NCI-H524 treated with DMSO at 0.1 percent for 48 hours (cell line): ENCODE measurements around the gene SLC17A7.
"Not testable (repeated sequence)": the region's sequence is repeated elsewhere in the genome, so short reads cannot be mapped to it uniquely, and the experiment has no call there.

Source experiments
- DNase-seq: peaks from one replicate; lab custom pipeline; 2025; lab: John Stamatoyannopoulos, UW

SLC17A7 gene

GRCh38 chr19:49444100-49444700 lies 2.9 kb upstream of the SLC17A7 start:
- DNase-seq, result not testable (repeated sequence)

GRCh38 chr19:49443366-49444099 lies 2.2 kb upstream of the SLC17A7 start:
- peak; percentile 92 for DNase-seq

- DNase-seq, result peak; percentile 55
Observed at GRCh38 chr19:49442771-49443365, 1.5 kb upstream of the SLC17A7 start.

DNA sequence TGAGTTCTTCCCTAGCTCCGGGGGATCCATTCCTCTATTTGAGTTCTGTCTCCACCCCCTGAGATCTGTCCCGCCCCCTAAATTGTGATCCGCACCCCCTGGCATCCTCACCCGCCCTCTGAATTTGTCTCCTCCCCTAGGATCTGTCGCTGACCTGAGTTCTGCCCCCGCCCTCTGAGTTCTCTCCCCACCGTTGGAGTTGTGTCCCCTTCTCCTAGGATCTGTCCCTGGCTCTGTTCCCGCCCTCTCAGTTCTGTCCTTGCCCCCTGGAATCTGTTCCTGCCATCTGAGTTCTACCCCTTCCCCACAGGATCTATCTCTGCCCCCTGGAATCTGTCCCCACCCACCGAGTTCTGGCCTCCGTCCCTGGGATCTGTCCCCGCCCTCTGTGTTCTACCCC lies 1.0 kb upstream of the SLC17A7 start:
- DNase-seq, result no peak

DNA sequence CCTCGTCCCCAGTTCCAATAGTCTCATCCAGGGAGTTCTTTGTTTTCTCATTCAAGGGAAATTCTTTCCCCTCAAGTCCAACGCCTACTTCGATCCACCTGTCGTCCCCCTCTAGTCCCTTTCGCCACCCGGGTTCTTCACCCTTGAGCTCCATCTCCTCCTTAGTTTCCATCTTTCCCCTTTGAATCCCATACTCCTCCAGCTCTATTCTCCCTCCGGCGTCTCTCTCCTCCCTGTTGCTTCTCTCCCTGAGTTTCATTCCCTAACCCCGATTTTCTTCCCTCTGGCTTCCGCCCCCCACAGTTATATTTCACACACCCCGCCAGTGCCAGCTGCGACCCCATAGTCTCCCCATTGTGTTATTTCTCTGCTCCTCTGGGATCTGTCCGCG lies 628 bp upstream of the SLC17A7 start:
- DNase-seq, result no peak

DNA sequence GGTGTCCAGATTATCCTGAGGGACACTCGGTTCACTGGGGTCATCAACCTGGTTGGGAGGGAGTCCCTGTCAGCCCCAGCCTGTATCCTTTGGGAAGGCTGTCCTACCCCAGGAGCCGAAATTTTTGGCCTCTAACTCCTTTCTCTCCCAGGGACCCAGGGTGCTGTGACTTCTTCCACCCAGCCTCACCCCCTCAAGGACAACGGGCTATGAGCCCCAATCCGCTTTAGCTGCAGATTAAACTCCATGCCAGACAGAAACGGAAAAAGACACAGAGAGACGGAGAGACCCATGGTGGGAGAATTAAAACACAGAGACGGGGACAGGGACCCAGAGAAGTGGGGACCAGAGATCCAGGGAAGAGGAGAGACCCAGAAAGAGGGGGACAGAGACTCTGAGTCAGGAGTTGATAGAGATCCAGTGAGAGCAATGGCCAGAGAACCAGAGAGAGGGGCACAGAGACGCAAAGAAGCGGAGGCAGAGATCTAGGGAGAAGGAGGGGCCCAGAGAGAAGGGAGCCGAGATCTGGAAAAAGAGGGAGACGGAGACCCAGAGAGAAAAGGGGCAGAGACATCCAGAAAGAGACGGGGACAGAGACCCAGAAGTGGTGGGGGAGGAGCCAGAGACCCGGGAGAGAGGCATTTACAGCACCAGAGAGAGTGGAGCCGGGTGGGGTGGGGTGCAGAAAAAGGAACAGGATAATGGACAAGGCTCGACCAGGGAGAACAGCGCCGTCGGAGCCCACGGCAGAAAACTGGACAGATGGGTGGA lies 703 bp downstream of the SLC17A7 start:
- DNase-seq, result no peak

- DNase-seq, result no peak
Observed at GRCh38 chr19:49439836-49440235, 1.5 kb downstream of the SLC17A7 start.

GRCh38 chr19:49438261-49438660 lies 3.1 kb downstream of the SLC17A7 start:
- peak; percentile 78 for DNase-seq

DNA sequence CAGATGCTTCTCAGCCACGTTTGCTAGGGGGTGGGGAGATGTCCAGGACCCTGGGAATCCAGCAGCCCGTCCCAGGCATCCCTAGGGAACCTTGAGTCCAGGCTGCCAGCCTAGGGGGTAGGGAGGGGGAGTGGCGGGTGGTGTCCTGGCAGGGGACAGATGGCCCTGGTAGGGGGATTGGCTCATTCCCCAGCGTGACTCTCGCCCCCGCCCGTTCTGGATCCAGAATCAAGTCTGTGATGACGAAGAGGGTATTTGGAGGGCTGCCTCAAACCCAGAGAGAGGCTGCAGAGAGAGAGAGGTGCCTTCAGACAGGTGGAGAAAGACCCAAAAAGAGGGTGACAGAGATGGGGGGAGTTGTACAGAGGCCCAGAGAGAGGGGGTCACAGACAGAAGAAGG lies 4.1 kb downstream of the SLC17A7 start:
- peak; percentile 89 for DNase-seq

DNA sequence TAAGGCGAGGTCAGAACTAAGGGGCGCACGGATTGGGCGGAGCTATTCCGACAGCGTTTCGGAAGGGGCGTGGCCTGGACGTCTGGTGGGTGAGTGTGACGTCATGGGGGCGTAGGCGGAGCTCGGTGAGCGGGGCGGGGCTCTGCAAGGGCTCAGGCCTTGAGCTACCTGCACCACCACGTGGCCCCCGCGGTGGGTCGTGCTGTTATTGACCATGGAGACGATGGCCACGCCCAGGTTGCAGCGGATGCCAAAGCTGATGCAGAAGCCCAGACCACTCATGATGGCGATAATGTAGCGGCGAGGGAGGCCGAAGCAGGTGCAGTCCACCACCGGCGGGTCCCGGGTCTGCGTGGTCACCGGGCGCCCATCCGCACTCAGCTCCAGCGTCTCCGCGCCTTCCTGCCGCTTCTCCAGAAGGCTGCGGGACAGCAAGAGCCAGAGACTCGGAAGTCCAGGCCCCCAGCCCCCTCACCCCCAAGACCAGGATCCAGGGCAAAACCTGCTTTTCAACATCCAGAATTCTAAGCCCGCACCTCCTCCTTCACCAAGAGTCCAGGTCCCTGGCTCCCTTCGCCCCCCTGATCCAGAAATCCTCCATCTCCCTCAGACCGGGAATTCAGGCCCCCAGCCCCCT lies 4.8 kb downstream of the SLC17A7 start:
- no peak for DNase-seq

DNA sequence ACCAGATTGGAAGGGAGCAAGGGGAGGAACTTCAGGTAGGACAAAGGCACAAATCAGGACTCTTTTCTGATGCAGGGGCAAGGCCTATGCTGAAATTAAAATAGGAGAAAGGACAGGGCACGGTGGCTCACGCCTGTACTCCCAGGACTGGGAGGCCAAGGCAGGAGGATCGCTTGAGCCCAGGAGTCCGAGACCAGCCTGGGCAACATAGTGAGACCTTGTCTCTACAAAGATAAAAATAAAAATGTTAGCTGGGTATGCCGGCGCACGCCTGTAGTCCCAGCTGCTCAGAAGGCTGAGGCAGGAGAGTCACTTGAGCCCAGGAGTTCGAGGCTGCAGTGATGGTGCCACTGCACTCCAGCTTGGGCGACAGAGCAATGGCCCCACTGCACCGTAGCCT lies 5.7 kb downstream of the SLC17A7 start:
- DNase-seq, result no peak

- DNase-seq, result no peak
Observed at GRCh38 chr19:49434907-49435583, 6.3 kb downstream of the SLC17A7 start.

DNA sequence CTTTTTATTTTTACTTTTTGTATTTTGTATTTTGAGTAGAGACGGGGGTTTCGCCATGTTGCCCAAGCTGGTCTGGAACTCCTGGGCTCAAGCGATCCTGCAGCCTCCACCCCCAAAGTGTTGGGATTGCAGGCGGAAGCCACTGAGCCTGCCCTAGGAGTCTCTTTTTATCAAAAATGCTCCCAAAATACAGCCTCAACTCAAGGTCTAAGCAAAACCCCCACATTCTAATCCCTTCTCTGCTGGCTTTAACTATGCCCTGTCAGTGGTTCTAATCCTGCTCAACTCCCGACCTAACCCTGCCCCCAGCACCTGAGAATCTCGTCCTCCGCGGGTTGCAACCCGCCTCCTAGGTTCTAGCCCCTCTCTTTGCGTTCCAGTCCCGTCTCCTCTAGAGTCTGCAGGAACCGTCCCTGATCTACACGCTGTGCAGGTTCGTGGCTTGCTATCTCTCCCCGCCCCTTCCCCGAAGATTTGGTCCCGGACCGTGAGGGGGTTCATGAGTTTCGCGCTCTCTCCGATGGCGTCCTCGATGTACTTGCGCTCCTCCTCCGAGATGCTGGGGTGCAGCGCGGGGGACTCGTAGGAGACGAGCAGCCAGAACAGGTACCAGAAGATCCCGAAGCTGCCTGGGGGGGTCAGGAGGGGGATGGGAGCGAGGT lies 8.0 kb downstream of the SLC17A7 start:
- DNase-seq, result no peak

- DNase-seq, result no peak
Observed at GRCh38 chr19:49432141-49433073, 8.9 kb downstream of the SLC17A7 start.

DNA sequence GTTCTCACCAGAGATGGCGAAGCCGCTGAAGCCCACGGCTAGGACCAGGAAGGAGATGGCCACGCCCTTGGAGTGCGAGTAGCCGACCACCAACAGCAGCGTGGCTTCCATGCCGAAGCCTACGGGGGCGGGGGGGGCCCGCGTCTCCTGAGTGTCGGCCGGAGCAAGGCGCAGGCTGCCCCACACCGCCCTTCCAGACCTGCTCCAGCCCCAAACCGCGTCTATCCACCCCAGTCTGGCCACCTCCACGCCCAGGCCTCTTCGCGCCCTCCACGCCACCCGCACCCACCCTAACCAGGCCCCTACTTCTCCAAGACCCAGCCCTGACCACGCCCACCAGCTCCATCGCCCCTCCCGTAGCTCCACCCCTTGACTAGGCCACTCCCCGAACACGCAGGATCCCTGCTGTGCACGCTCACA lies 10.0 kb downstream of the SLC17A7 start:
- no peak for DNase-seq

DNA sequence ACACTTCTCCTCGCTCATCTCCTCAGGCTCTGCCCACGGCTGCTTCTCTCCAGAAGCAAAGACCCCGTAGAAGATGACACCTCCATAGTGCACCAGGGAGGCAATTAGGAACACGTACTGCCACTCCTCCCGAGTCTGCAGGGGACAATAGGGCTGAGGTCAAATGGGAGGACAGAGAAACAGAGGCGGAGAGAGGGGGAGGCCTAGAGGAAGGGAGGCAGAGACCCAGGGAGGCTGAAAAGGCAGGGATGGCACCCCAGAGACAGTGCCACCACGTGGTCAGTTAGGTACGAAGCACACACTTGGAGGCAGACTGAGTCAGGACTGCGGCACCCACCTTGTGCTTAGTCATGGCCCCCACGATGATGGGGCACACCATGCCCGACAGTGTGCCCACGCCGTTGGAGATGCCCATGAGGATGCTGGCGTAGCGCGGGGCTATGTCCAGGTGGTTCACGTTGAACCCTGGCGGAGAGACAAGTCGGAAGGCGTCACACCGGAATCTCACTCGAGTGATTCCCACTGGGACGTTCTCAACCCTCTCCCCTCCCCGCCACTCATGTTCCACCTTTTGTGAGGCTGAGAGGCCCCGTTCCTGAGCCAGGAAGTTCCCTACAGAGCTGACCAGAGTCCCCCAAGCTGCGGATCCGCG lies 10.5 kb downstream of the SLC17A7 start:
- DNase-seq, result no peak

GRCh38 chr19:49430172-49430677 lies 11.1 kb downstream of the SLC17A7 start:
- DNase-seq, result no peak

- DNase-seq, result no peak
Observed at GRCh38 chr19:49428547-49429451, 12.5 kb downstream of the SLC17A7 start.
